CD8-positive, alpha-beta memory T cell (primary cell): ENCODE measurements around the gene AKAP13. TPM values are rescaled to one million over a fixed set of nuclear protein-coding genes. Genes with fewer than 3 reads are reported as not detected.

Experiments
- CTCF ChIA-PET: fragments of 350-600 bp; sonication (Branson Sonifier 250); formaldehyde crosslinking; loops from one replicate; lab custom pipeline; 2021; ENCODE audit warnings: antibody characterized with exemption; lab: Charles Lee
- POLR2A ChIA-PET: fragments of 350-600 bp; sonication (Branson Sonifier 250); formaldehyde crosslinking; loops from one replicate; lab custom pipeline; 2021; ENCODE audit warnings: antibody characterized with exemption; lab: Charles Lee
- DNase-seq, 5 donors: peaks; one replicate each; pipeline versions ENCODE4 v3.0.0 to v3.0.0-alpha.2; 2020 to 2022; ENCODE audit warnings: mixed read lengths in 1 of 5
- H3K27ac ChIP-seq: one replicate; pipeline ENCODE4 v1.7.0; 2013; ENCODE audit warnings: low read depth, mild to moderate bottlenecking, low read length, moderate library complexity
- H3K27me3 ChIP-seq: 2 replicates; pipeline ENCODE4 v1.7.0; 2013; ENCODE audit warnings: low read length, mild to moderate bottlenecking; ENCODE audit not compliant: insufficient read depth, poor library complexity, severe bottlenecking
- H3K36me3 ChIP-seq: 2 replicates; pipeline ENCODE4 v1.7.0; 2013; ENCODE audit warnings: mild to moderate bottlenecking, low read length, moderate library complexity; ENCODE audit not compliant: insufficient read depth
- H3K4me1 ChIP-seq: 2 replicates; pipeline ENCODE4 v1.7.0; 2013; ENCODE audit warnings: mild to moderate bottlenecking, low read length, moderate library complexity; ENCODE audit not compliant: insufficient read depth
- H3K4me3 ChIP-seq: 2 replicates; pipeline ENCODE4 v1.7.0; 2013; ENCODE audit warnings: mild to moderate bottlenecking, low read length
- H3K9me3 ChIP-seq: 2 replicates; pipeline ENCODE4 v1.7.0; 2013; ENCODE audit warnings: mild to moderate bottlenecking, low read length
- H3K27ac Mint-ChIP-seq, 8 donors: one replicate each; pipeline ENCODE4 v1.8.0; 2020 to 2021; ENCODE audit warnings: mixed read lengths in 8 of 8, mild to moderate bottlenecking in 6 of 8, inconsistent platforms in 3 of 8, moderate library complexity in 3 of 8
- H3K27me3 Mint-ChIP-seq, 2 donors: one replicate each; pipeline ENCODE4 v1.8.0; 2020 to 2021; ENCODE audit warnings: mixed read lengths in 2 of 2, mild to moderate bottlenecking in 1 of 2, moderate library complexity in 1 of 2
- H3K36me3 Mint-ChIP-seq, 3 donors: one replicate each; pipeline ENCODE4 v1.8.0; 2020 to 2021; ENCODE audit warnings: mixed read lengths in 3 of 3, inconsistent platforms in 1 of 3, mild to moderate bottlenecking in 1 of 3
- H3K4me1 Mint-ChIP-seq, 3 donors: one replicate each; pipeline ENCODE4 v1.8.0; 2020 to 2021; ENCODE audit warnings: mixed read lengths in 3 of 3, inconsistent platforms in 1 of 3, mild to moderate bottlenecking in 1 of 3
- H3K4me3 Mint-ChIP-seq, 7 donors: one replicate each; pipeline ENCODE4 v1.8.0; 2020 to 2021; ENCODE audit warnings: mixed read lengths in 7 of 7, mild to moderate bottlenecking in 6 of 7, moderate library complexity in 4 of 7, inconsistent platforms in 2 of 7
- H3K9me3 Mint-ChIP-seq, 5 donors: one replicate each; pipeline ENCODE4 v1.8.0; 2020 to 2022; ENCODE audit warnings: mixed read lengths in 5 of 5, mild to moderate bottlenecking in 3 of 5, moderate library complexity in 2 of 5, inconsistent platforms in 1 of 5
- polyA plus RNA-seq: library from polyadenylated mRNA; unstranded; fragments of 300-500 nt; fragmentation: Illumina TruSeq; gene quantifications from one replicate; pipeline ENCODE4 v1.2.3, GENCODE V29; 2021
- total RNA-seq, 2 experiments: library from RNA; stranded (reverse); gene quantifications; one replicate each; pipeline ENCODE4 v1.2.3, GENCODE V29; 2021

AKAP13 gene
- total and polyA plus RNA-seq, 3 experiments from 2014 or later, result 109 to 234 (median 113) TPM

DNA sequence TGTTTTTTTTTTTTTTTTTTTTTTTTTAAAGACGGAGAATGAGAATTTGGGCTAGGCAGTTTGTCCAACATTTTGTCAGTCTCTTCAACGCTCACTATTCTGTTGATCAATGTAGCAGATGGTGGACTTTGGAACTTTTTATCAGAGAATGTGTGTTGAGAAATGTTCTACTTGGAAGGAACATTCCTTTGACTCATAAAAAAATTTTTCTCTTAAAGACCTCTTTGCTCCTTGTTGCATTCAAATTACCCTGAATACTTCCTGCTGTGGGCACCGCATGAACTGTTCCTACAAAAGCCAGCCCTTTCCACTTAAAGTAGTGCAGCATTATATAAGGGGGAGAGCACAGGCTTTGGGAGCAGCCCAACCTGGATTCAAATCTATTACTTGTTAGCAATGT, 182.9 kb downstream of the AKAP13 start:
- Histone ChIP-seq H3K4me3 (no peak overlapping the region), H3K27ac (no peak overlapping the region), H3K9me3 (no peaks in the 10 kb centered on the region), H3K4me1 (peaks cover 6% of the 10 kb centered on the region), H3K27me3 (no peaks in the 10 kb centered on the region), H3K36me3 (no peaks in the 10 kb centered on the region)
- CTCF ChIA-PET, result no interaction called here
- DNase-seq, result no peak
- Mint-ChIP-seq H3K4me1 (peaks cover 12 to 39% (median 38%) of the 10 kb centered on the region in 3 donors), H3K4me3 (no peak overlapping the region), H3K9me3 (no peaks in the 10 kb centered on the region), H3K27me3 (no peaks in the 10 kb centered on the region), H3K27ac (no peak overlapping the region), H3K36me3 (peaks cover 0 to 24% (median 3%) of the 10 kb centered on the region in 3 donors)
- POLR2A ChIA-PET, result no interaction called here

DNA sequence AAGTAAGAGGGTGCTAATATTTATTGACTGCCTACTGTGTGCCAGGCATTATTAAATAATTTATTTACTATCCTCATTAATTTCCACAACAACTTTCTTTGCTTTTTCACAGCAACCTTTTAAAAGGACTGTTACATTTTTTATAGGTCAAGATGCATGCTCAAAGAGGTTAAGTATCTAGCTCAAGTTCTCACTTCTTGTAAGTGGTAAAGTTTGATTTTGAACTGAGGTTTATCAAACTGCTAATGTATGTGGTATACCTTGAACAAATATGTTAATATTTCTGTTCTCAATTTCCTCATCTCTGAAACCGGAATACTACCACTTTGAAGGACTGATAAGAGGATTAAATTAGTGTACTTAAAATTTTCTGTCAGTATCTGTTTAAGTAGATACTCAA, 183.3 kb downstream of the AKAP13 start:
- DNase-seq, result no peak
- POLR2A ChIA-PET, result no interaction called here

GRCh38 chr15:85564686-85565085, 184.3 kb downstream of the AKAP13 start:
- H3K36me3 ChIP-seq, result no peaks in the 10 kb centered on the region
- Mint-ChIP-seq H3K27ac (no peak overlapping the region), H3K9me3 (no peaks in the 10 kb centered on the region), H3K4me1 (peaks cover 13 to 35% (median 34%) of the 10 kb centered on the region in 3 donors), H3K27me3 (no peaks in the 10 kb centered on the region), H3K36me3 (peaks cover 0 to 17% (median 4%) of the 10 kb centered on the region in 3 donors), H3K4me3 (no peak overlapping the region)
- no peaks in the 10 kb centered on the region for H3K27me3 ChIP-seq
- H3K4me3 ChIP-seq, result no peak overlapping the region
- DNase-seq, result no peak
- no peak overlapping the region for H3K27ac ChIP-seq
- ChIA-PET POLR2A (no interaction called here), CTCF (no interaction called here)
- no peaks in the 10 kb centered on the region for H3K4me1 ChIP-seq
- H3K9me3 ChIP-seq, result no peaks in the 10 kb centered on the region

More for the DNA sequence above, 183.3 kb downstream of the AKAP13 start:
- H3K4me1 Mint-ChIP-seq, result peaks cover 12 to 39% (median 38%) of the 10 kb centered on the region in 3 donors
- H3K27ac Mint-ChIP-seq, result no peak overlapping the region
- H3K4me1 ChIP-seq, result peaks cover 3% of the 10 kb centered on the region
- H3K4me3 ChIP-seq, result no peak overlapping the region
- no peaks in the 10 kb centered on the region for H3K36me3 ChIP-seq
- no peaks in the 10 kb centered on the region for H3K9me3 ChIP-seq
- H3K27me3 ChIP-seq, result no peaks in the 10 kb centered on the region
- no peaks in the 10 kb centered on the region for H3K27me3 Mint-ChIP-seq
- H3K9me3 Mint-ChIP-seq, result no peaks in the 10 kb centered on the region
- no peak overlapping the region for H3K27ac ChIP-seq
- peaks cover 0 to 22% (median 2%) of the 10 kb centered on the region in 3 donors for H3K36me3 Mint-ChIP-seq
- CTCF ChIA-PET, result no interaction called here
- H3K4me3 Mint-ChIP-seq, result no peak overlapping the region

DNA sequence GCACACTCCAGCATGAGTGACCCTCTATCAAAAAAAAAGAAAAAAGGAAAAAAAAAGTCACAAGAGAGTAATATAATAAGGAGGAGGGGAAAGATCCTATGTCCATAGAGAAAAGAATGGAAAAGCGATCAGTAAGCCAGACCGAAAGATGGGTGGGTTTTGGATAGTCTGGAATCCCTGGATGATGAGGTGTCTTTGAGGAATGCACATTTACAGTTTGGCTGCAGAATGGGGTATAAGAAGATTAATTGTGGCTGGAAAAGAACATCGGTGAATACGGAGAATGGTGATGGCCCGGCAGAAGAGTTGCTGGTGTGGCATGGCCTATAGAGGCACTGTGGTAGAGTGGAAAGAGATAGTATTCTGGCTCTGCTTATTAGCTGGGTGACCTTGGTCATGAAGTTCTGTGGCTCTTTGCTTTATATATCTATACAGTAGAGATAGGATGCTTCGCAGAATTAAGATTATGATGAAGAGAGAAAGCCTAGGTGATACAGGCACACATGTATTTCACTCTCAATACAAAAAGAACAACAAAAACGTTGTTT, 187.9 kb downstream of the AKAP13 start:
- H3K4me3 Mint-ChIP-seq, result no peak overlapping the region
- Histone ChIP-seq H3K27ac (no peak overlapping the region), H3K4me1 (no peaks in the 10 kb centered on the region), H3K4me3 (no peak overlapping the region), H3K9me3 (no peaks in the 10 kb centered on the region), H3K27me3 (no peaks in the 10 kb centered on the region), H3K36me3 (no peaks in the 10 kb centered on the region)
- no peak for DNase-seq
- ChIA-PET POLR2A (no interaction called here), CTCF (no interaction called here)
- H3K4me1 Mint-ChIP-seq, result peaks cover 30 to 51% (median 50%) of the 10 kb centered on the region in 3 donors
- H3K36me3 Mint-ChIP-seq, result peaks cover 0 to 10% (median 4%) of the 10 kb centered on the region in 3 donors
- H3K27me3 Mint-ChIP-seq, result no peaks in the 10 kb centered on the region
- H3K27ac Mint-ChIP-seq, result peak overlapping the region in 3 of 8 donors; percentile 12 to 45 (median 34)
- no peaks in the 10 kb centered on the region for H3K9me3 Mint-ChIP-seq

DNA sequence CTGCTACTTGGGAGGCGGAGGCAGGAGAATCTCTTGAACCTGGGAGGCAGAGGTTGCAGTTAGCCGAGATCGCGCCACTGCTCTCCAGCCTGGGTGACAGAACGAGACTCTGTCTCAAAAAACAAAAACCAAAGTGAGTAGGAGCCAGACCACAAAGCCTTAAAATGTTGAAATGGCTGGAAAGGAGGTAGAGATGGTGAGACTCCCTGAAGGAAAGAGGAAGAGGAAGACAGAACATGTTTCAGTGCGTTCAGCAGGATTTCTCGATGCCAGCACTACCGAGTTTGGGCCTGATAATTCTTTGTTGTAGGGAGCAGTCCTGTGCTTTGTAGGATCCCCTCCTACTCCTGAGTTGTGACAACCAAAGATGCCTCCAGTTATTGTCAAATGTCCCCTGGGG, 189.9 kb downstream of the AKAP13 start:
- no peaks in the 10 kb centered on the region for H3K9me3 ChIP-seq
- no peak for DNase-seq
- H3K4me1 ChIP-seq, result no peaks in the 10 kb centered on the region
- H3K4me1 Mint-ChIP-seq, result peaks cover 28 to 47% (median 46%) of the 10 kb centered on the region in 3 donors
- no peak overlapping the region for H3K27ac ChIP-seq
- no peaks in the 10 kb centered on the region for H3K27me3 Mint-ChIP-seq
- peak overlapping the region in 1 of 7 donors; percentile 45 for H3K4me3 Mint-ChIP-seq
- peaks cover 0 to 13% (median 2%) of the 10 kb centered on the region in 3 donors for H3K36me3 Mint-ChIP-seq
- H3K27me3 ChIP-seq, result no peaks in the 10 kb centered on the region
- POLR2A ChIA-PET, result no interaction called here
- H3K9me3 Mint-ChIP-seq, result no peaks in the 10 kb centered on the region
- no peaks in the 10 kb centered on the region for H3K36me3 ChIP-seq
- peak overlapping the region in 3 of 8 donors; percentile 25 to 87 (median 68) for H3K27ac Mint-ChIP-seq
- CTCF ChIA-PET, result no interaction called here
- H3K4me3 ChIP-seq, result no peak overlapping the region

GRCh38 chr15:85571780-85572179, 191.4 kb downstream of the AKAP13 start:
- H3K27me3 Mint-ChIP-seq, result no peaks in the 10 kb centered on the region
- Histone ChIP-seq H3K4me1 (no peaks in the 10 kb centered on the region), H3K27ac (no peak overlapping the region), H3K27me3 (no peaks in the 10 kb centered on the region), H3K9me3 (no peaks in the 10 kb centered on the region), H3K4me3 (no peak overlapping the region), H3K36me3 (no peaks in the 10 kb centered on the region)
- peak overlapping the region in 4 of 8 donors; percentile 2 to 51 (median 34) for H3K27ac Mint-ChIP-seq
- ChIA-PET POLR2A (no interaction called here), CTCF (no interaction called here)
- peaks cover 0 to 22% (median 7%) of the 10 kb centered on the region in 3 donors for H3K36me3 Mint-ChIP-seq
- H3K9me3 Mint-ChIP-seq, result no peaks in the 10 kb centered on the region
- peaks cover 29 to 42% (median 41%) of the 10 kb centered on the region in 3 donors for H3K4me1 Mint-ChIP-seq
- H3K4me3 Mint-ChIP-seq, result no peak overlapping the region
- no peak for DNase-seq

- Histone ChIP-seq H3K36me3 (no peaks in the 10 kb centered on the region), H3K4me1 (peaks cover 17% of the 10 kb centered on the region), H3K27ac (no peak overlapping the region), H3K9me3 (no peaks in the 10 kb centered on the region), H3K4me3 (no peak overlapping the region), H3K27me3 (no peaks in the 10 kb centered on the region)
- CTCF ChIA-PET, result interaction anchor here (1.4 kb wide), 1 partner anchor 31 kb away, joined by 3 read pairs; no protein-coding TSS in a partner anchor
- POLR2A ChIA-PET, result interaction anchor here (0.5 kb wide), 1 partner anchor 841 kb away, joined by 4 read pairs; no protein-coding TSS in a partner anchor
- H3K36me3 Mint-ChIP-seq, result peaks cover 0 to 54% (median 14%) of the 10 kb centered on the region in 3 donors
- peak overlapping the region in 3 of 8 donors; percentile 7 to 47 (median 17) for H3K27ac Mint-ChIP-seq
- no peaks in the 10 kb centered on the region for H3K9me3 Mint-ChIP-seq
- DNase-seq, result no peak
- peaks cover 32 to 50% (median 43%) of the 10 kb centered on the region in 3 donors for H3K4me1 Mint-ChIP-seq
- no peak overlapping the region for H3K4me3 Mint-ChIP-seq
- no peaks in the 10 kb centered on the region for H3K27me3 Mint-ChIP-seq
Measured at GRCh38 chr15:85576392-85576791, 196.0 kb downstream of the AKAP13 start.

DNA sequence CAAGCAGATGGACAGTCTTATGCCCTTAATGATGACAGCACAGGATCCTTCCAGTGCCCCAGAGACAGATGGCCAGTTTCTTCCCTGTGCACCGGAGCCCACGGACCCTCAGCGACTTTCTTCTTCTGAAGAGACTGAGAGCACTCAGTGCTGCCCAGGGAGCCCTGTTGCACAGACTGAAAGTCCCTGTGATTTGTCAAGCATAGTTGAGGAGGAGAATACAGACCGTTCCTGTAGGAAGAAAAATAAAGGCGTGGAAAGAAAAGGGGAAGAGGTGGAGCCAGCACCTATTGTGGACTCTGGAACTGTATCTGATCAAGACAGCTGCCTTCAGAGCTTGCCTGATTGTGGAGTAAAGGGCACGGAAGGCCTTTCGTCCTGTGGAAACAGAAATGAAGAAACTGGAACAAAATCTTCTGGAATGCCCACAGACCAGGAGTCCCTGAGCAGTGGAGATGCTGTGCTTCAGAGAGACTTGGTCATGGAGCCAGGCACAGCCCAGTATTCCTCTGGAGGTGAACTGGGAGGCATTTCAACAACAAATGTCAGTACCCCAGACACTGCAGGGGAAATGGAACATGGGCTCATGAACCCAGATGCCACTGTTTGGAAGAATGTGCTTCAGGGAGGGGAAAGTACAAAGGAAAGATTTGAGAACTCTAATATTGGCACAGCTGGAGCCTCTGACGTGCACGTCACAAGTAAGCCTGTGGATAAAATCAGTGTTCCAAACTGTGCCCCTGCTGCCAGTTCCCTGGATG, 198.7 kb downstream of the AKAP13 start:
- H3K4me1 Mint-ChIP-seq, result peaks cover 50 to 56% (median 53%) of the 10 kb centered on the region in 3 donors
- ChIA-PET CTCF (no interaction called here), POLR2A (no interaction called here)
- Histone ChIP-seq H3K4me3 (no peak overlapping the region), H3K27me3 (no peaks in the 10 kb centered on the region), H3K4me1 (peaks cover 43% of the 10 kb centered on the region), H3K36me3 (no peaks in the 10 kb centered on the region), H3K27ac (no peak overlapping the region), H3K9me3 (no peaks in the 10 kb centered on the region)
- peaks cover 0 to 68% (median 14%) of the 10 kb centered on the region in 3 donors for H3K36me3 Mint-ChIP-seq
- H3K27me3 Mint-ChIP-seq, result no peaks in the 10 kb centered on the region
- H3K9me3 Mint-ChIP-seq, result no peaks in the 10 kb centered on the region
- H3K27ac Mint-ChIP-seq, result peak overlapping the region; percentile 66 to 98 (median 92)
- DNase-seq, result no peak
- H3K4me3 Mint-ChIP-seq, result peak overlapping the region in 1 of 7 donors; percentile 28
